HepG2 (cell line): Measurements from ENCODE around the gene ADARB2. TPM values are rescaled to one million over a fixed set of nuclear protein-coding genes. Genes with fewer than 3 reads are reported as not detected.

ENCODE experiments used
- ATAC-seq: fragments of 200-7000 bp; cut with Tn5 transposase; 3 replicates; pipeline ENCODE4 v1.9.1; 2020; ENCODE audit warnings: mild to moderate bottlenecking, moderate library complexity
- BruUV-seq: library from RNA; stranded (reverse); fragments of 400-500 nt; replicated peaks from 2 replicates; lab custom pipeline; 2021; lab: Mats Ljungman, UMichigan
- CTCF ChIA-PET: fragments of 300-600 bp; formaldehyde crosslinking; extraction: SDS; loops from one replicate; lab custom pipeline; 2021; ENCODE audit warnings: low total read pairs, inconsistent platforms, low intra/inter-chr PET ratio; lab: Yijun Ruan, JAX
- POLR2A ChIA-PET: fragments of 350-600 bp; sonication (Branson Sonifier 250); formaldehyde crosslinking; loops from one replicate; lab custom pipeline; 2020; ENCODE audit warnings: antibody characterized with exemption, inconsistent platforms; lab: Yijun Ruan, JAX
- DNase-seq: peaks from one replicate; pipeline ENCODE4 v3.0.0-alpha.2; 2015; ENCODE audit warnings: low spot score
- FAIRE-seq: peaks from 3 replicates; lab custom pipeline; 2011; peaks lifted over from hg19 to GRCh38; lab: Jason Lieb, UNC
- H2AFZ ChIP-seq: one replicate; pipeline ENCODE4 v1.6.1; 2011; ENCODE audit warnings: low read length, inconsistent platforms
- H3K27ac ChIP-seq: fragments of 300-600 bp; 3 replicates; pipeline ENCODE4 v1.8.0; 2011; ENCODE audit warnings: mixed run types, mild to moderate bottlenecking, mixed read lengths, low read length, inconsistent platforms; ENCODE audit not compliant: insufficient read depth; ENCODE audit errors: extremely low read length
- H3K27me3 ChIP-seq, 2 experiments: fragments of 200-600 bp in 1 of 2; 2 replicates in 1 of 2; 3 replicates in 1 of 2; pipeline versions ENCODE4 v1.6.0 to v1.8.0; 2011; ENCODE audit warnings: low read length in 2 of 2, mild to moderate bottlenecking in 2 of 2, moderate library complexity in 2 of 2, inconsistent platforms in 1 of 2; ENCODE audit not compliant: insufficient read depth in 2 of 2, control insufficient read depth in 1 of 2
- H3K36me3 ChIP-seq, 2 experiments: fragments of 200-600 bp in 1 of 2; replicated peaks in 1 of 2; 2 replicates in 1 of 2; 3 replicates in 1 of 2; pipeline versions ENCODE4 v1.5.1 to v1.8.0; 2011; ENCODE audit warnings: low read length in 2 of 2, inconsistent platforms in 1 of 2; ENCODE audit not compliant: insufficient read depth in 2 of 2, control insufficient read depth in 1 of 2
- H3K4me1 ChIP-seq: 2 replicates; pipeline ENCODE4 v1.5.1; 2012; ENCODE audit warnings: low read length, inconsistent platforms; ENCODE audit not compliant: insufficient read depth
- H3K4me2 ChIP-seq: 2 replicates; pipeline ENCODE4 v1.6.0; 2011; ENCODE audit warnings: low read depth, low read length, inconsistent platforms
- H3K4me3 ChIP-seq, 3 experiments: fragments of 200-600 bp in 1 of 3; sonication (generic), shearing (Covaris generic) in 1 of 3; replicated peaks in 1 of 3; 2 replicates each; pipeline ENCODE4 v1.5.1; 2011 to 2016; ENCODE audit warnings: low read length in 3 of 3, inconsistent platforms in 2 of 3, low read depth in 2 of 3, mild to moderate bottlenecking in 2 of 3, control low read depth in 1 of 3, mixed read lengths in 1 of 3; ENCODE audit not compliant: insufficient read depth in 1 of 3
- H3K79me2 ChIP-seq: one replicate; pipeline ENCODE4 v1.6.1; 2011; ENCODE audit warnings: low read length, inconsistent platforms; ENCODE audit not compliant: insufficient read depth
- H3K9ac ChIP-seq: 2 replicates; pipeline ENCODE4 v1.6.0; 2011; ENCODE audit warnings: mild to moderate bottlenecking, low read depth, low read length, inconsistent platforms; ENCODE audit not compliant: insufficient read depth
- H3K9me3 ChIP-seq: 2 replicates; pipeline ENCODE4 v1.5.1; 2012; ENCODE audit warnings: mild to moderate bottlenecking, low read length
- H4K20me1 ChIP-seq: 2 replicates; pipeline ENCODE4 v1.6.0; 2011; ENCODE audit warnings: inconsistent platforms, mild to moderate bottlenecking, low read length, moderate library complexity; ENCODE audit not compliant: insufficient read depth
- ATF6 ChIP-seq: sonication (generic); formaldehyde crosslinking; conservative IDR thresholded peaks from 2 replicates; pipeline ENCODE4 v1.4.0; 2020; ENCODE audit warnings: missing genetic modification reagents
- CENPBD1 ChIP-seq: sonication (generic); formaldehyde crosslinking; IDR thresholded peaks from 2 replicates; pipeline ENCODE4 v1.8.0; 2022; ENCODE audit warnings: missing genetic modification reagents, low read depth, mild to moderate bottlenecking, borderline replicate concordance
- HMG20B ChIP-seq: conservative IDR thresholded peaks from 2 replicates; pipeline ENCODE4 v1.6.1; 2016; ENCODE audit warnings: missing genetic modification reagents, missing compliant biosample characterization
- JUND ChIP-seq: sonication (generic); formaldehyde crosslinking; IDR thresholded peaks from 2 replicates; pipeline ENCODE4 v1.8.0; 2022; ENCODE audit warnings: mild to moderate bottlenecking, missing genetic modification reagents
- KDM6A ChIP-seq: IDR thresholded peaks from 2 replicates; pipeline ENCODE4 v1.6.1; 2016; ENCODE audit warnings: low read depth
- KMT2A ChIP-seq: sonication (generic); formaldehyde crosslinking; IDR thresholded peaks from 2 replicates; pipeline ENCODE4 v1.4.0; 2020; ENCODE audit warnings: missing genetic modification reagents
- MAFK ChIP-seq, 2 experiments: IDR thresholded peaks in 1 of 2; conservative IDR thresholded peaks in 1 of 2; 2 replicates each; pipeline ENCODE4 v1.6.1; 2011; ENCODE audit warnings: improper control_type of control experiment in 2 of 2, low read length in 2 of 2
- MED8 ChIP-seq: sonication (generic); formaldehyde crosslinking; IDR thresholded peaks from 2 replicates; pipeline ENCODE4 v1.8.1; 2023; ENCODE audit warnings: mild to moderate bottlenecking, missing genetic modification reagents; ENCODE audit not compliant: insufficient replicate concordance
- MYNN ChIP-seq: sonication (generic); formaldehyde crosslinking; IDR thresholded peaks from 2 replicates; pipeline ENCODE4 v1.4.0; 2020; ENCODE audit warnings: mild to moderate bottlenecking, low read depth, missing genetic modification reagents
- RXRA ChIP-seq: sonication (generic); formaldehyde crosslinking; IDR thresholded peaks from 2 replicates; pipeline ENCODE4 v1.5.1; 2020; ENCODE audit warnings: missing genetic modification reagents
- ZMYM3 ChIP-seq: sonication (generic); formaldehyde crosslinking; IDR thresholded peaks from 2 replicates; pipeline ENCODE4 v1.5.1; 2020; ENCODE audit warnings: mild to moderate bottlenecking, missing genetic modification reagents
- ZNF644 ChIP-seq: IDR thresholded peaks from 2 replicates; pipeline ENCODE4 v1.6.1; 2016; ENCODE audit warnings: low read depth
- ZNF75D ChIP-seq: sonication (generic); formaldehyde crosslinking; IDR thresholded peaks from 2 replicates; pipeline ENCODE4 v1.8.1; 2023; ENCODE audit warnings: missing genetic modification reagents, mild to moderate bottlenecking, borderline replicate concordance
- ZNF773 ChIP-seq: sonication (generic); formaldehyde crosslinking; IDR thresholded peaks from 2 replicates; pipeline ENCODE4 v1.4.0; 2020; ENCODE audit warnings: missing genetic modification reagents, borderline replicate concordance
- WGBS: methylation state at CpG from one replicate; pipeline ENCODE4 v1.1.6; 2017; ENCODE audit warnings: low lambda C conversion rate; 5-methylcytosine and 5-hydroxymethylcytosine counted together
- in situ Hi-C: cut with HindIII; loops from 2 replicates; pipeline ENCODE4 v1.10.0; 2017; ENCODE audit warnings: low pct_unique_long_range_greater_than_20kb; ENCODE audit not compliant: extremely low pct_ligation_motif_present
- intact Hi-C: fragments of 100-400 bp; cut with micrococcal nuclease; formaldehyde crosslinking; loops from one replicate; pipeline ENCODE4 v1.10.0; 2022; ENCODE audit not compliant: unreplicated experiment
- polyA plus RNA-seq, 8 experiments: library from polyadenylated mRNA; depleted of rRNA in 3 of 8; stranded (reverse) in 7 of 8; unstranded in 1 of 8; fragments of >200 nt; fragmentation: Illumina TruSeq in 4 of 8; extraction: Trizol in 4 of 8; gene quantifications; 2 replicates each; pipeline versions ENCODE4 v1.2.1 to v1.2.3, GENCODE V29; 2011 to 2016; ENCODE audit warnings: low read depth in 4 of 8, missing spikeins in 1 of 8, mixed read lengths in 1 of 8; ENCODE audit not compliant: insufficient read depth in 1 of 8
- total RNA-seq, 5 experiments: library from RNA; depleted of rRNA; stranded (reverse); fragments of >200 nt; fragmentation: Illumina TruSeq; extraction: Trizol; gene quantifications; 2 replicates each; pipeline ENCODE4 v1.2.3, GENCODE V29; 2016; ENCODE audit warnings: low read depth in 1 of 5
- TF ChIP-seq, protein P1 (sequence below): sonication (generic); formaldehyde crosslinking; IDR thresholded peaks from 2 replicates; pipeline ENCODE4 v1.4.0; 2020; ENCODE audit warnings: mild to moderate bottlenecking, missing genetic modification reagents
- TF ChIP-seq, protein P2 (sequence below): sonication (generic); formaldehyde crosslinking; IDR thresholded peaks from 2 replicates; pipeline ENCODE4 v1.8.1; 2023; ENCODE audit warnings: mild to moderate bottlenecking, missing genetic modification reagents
- TF ChIP-seq, protein P3 (sequence below): sonication (generic); formaldehyde crosslinking; IDR thresholded peaks from 2 replicates; pipeline ENCODE4 v1.5.1; 2020; ENCODE audit warnings: missing genetic modification reagents, mild to moderate bottlenecking, borderline replicate concordance

Gene ADARB2
- total and polyA plus RNA-seq, 2 of the 13 experiments (the other 11 are each of a cell fraction or from before 2014, with no cell fraction given): not detected

GRCh38 chr10:1194161-1194560, 543.2 kb downstream of the ADARB2 start:
- Histone ChIP-seq H4K20me1 (no peaks in the 10 kb centered on the region), H3K79me2 (no peaks in the 10 kb centered on the region), H2AFZ (no peak overlapping the region), H3K9ac (no peak overlapping the region), H3K9me3 (no peaks in the 10 kb centered on the region), H3K4me2 (no peak overlapping the region), H3K4me3 (no peak overlapping the region), H3K27ac (no peak overlapping the region), H3K27me3 (peaks cover 10 to 81% of the 10 kb centered on the region in 2 experiments), H3K36me3 (no peaks in the 10 kb centered on the region), H3K4me1 (no peaks in the 10 kb centered on the region)
- CTCF ChIA-PET: no interaction called here
- FAIRE-seq: no peak
- ATAC-seq: no peak
- TF ChIP-seq MAFK (conservative IDR thresholded peaks at IDR 0.05 in 1 of 2, IDR thresholded peaks at IDR 0.05 in 1 of 2; ENCODE audit: low read length in 2 of 2) (no peak), ZNF773 (CRISPR knock-in tag) (no peak), ZNF75D (no peak), RXRA (CRISPR knock-in tag) (no peak), ZNF644 (no peak), ATF6 (CRISPR knock-in tag) (no peak), CENPBD1 (CRISPR knock-in tag) (no peak), HMG20B (CRISPR knock-in tag) (no peak), ZMYM3 (no peak), JUND (CRISPR knock-in tag) (no peak), KMT2A (no peak), MED8 (CRISPR knock-in tag) (no peak), MYNN (CRISPR knock-in tag) (no peak), KDM6A (no peak)
- TF ChIP-seq, protein P1, sequence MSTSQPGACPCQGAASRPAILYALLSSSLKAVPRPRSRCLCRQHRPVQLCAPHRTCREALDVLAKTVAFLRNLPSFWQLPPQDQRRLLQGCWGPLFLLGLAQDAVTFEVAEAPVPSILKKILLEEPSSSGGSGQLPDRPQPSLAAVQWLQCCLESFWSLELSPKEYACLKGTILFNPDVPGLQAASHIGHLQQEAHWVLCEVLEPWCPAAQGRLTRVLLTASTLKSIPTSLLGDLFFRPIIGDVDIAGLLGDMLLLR (CRISPR knock-in tag): no peak
- TF ChIP-seq, protein P2, sequence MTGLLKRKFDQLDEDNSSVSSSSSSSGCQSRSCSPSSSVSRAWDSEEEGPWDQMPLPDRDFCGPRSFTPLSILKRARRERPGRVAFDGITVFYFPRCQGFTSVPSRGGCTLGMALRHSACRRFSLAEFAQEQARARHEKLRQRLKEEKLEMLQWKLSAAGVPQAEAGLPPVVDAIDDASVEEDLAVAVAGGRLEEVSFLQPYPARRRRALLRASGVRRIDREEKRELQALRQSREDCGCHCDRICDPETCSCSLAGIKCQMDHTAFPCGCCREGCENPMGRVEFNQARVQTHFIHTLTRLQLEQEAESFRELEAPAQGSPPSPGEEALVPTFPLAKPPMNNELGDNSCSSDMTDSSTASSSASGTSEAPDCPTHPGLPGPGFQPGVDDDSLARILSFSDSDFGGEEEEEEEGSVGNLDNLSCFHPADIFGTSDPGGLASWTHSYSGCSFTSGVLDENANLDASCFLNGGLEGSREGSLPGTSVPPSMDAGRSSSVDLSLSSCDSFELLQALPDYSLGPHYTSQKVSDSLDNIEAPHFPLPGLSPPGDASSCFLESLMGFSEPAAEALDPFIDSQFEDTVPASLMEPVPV (CRISPR knock-in tag): no peak
- TF ChIP-seq, protein P3, sequence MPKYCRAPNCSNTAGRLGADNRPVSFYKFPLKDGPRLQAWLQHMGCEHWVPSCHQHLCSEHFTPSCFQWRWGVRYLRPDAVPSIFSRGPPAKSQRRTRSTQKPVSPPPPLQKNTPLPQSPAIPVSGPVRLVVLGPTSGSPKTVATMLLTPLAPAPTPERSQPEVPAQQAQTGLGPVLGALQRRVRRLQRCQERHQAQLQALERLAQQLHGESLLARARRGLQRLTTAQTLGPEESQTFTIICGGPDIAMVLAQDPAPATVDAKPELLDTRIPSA: no peak
- no TSS peak for BruUV-seq
- 0% methylated on average over 7 of the region's 7 CpGs for WGBS
- POLR2A ChIA-PET: no interaction called here
- in situ Hi-C loops (no loop called here), intact Hi-C loops (no loop called here)
- DNase-seq: no peak
